IMR-90 (cell line): Measurements from ENCODE around the gene C1orf105. TPM values are rescaled to one million over a fixed set of nuclear protein-coding genes. Genes with fewer than 3 reads are reported as not detected.

ENCODE experiments used
- ATAC-seq: fragments of 200-7000 bp; cut with Tn5 transposase; 2 replicates; pipeline ENCODE4 v1.9.1; 2020; ENCODE audit warnings: low read depth, mild to moderate bottlenecking, moderate library complexity
- BruUV-seq: library from RNA; stranded (reverse); fragments of 400-500 nt; replicated peaks from 2 replicates; lab custom pipeline; 2021; lab: Mats Ljungman, UMichigan
- CTCF ChIA-PET: fragments of 300-600 bp; formaldehyde crosslinking; extraction: SDS; loops from one replicate; lab custom pipeline; 2021; ENCODE audit warnings: antibody characterized with exemption; lab: Yijun Ruan, JAX
- POLR2A ChIA-PET: fragments of 300-600 bp; sonication (Branson Sonifier 250); formaldehyde crosslinking; loops from one replicate; lab custom pipeline; 2022; ENCODE audit warnings: antibody characterized with exemption; ENCODE audit not compliant: unreplicated experiment; lab: Charles Lee
- DNase-seq: peaks from one replicate; pipeline ENCODE4 v3.0.0; 2013
- H2AFZ ChIP-seq: replicated peaks from 2 replicates; pipeline ENCODE3; 2013; ENCODE audit warnings: low read length, mild to moderate bottlenecking; ENCODE audit not compliant: poor library complexity
- H2AK5ac ChIP-seq: 2 replicates; pipeline ENCODE4 v1.6.1; 2013; ENCODE audit warnings: low read depth, low read length, inconsistent platforms
- H2AK9ac ChIP-seq: replicated peaks from 2 replicates; pipeline ENCODE3; 2013; ENCODE audit warnings: mild to moderate bottlenecking, low read depth, low read length, moderate library complexity; ENCODE audit not compliant: poor library complexity
- H2BK120ac ChIP-seq: 2 replicates; pipeline ENCODE4 v1.6.1; 2013; ENCODE audit warnings: low read depth, low read length, inconsistent platforms
- H2BK15ac ChIP-seq: 3 replicates; pipeline ENCODE4 v1.6.1; 2013; ENCODE audit warnings: low read depth, low read length, inconsistent platforms
- H2BK20ac ChIP-seq: 2 replicates; pipeline ENCODE4 v1.6.1; 2013; ENCODE audit warnings: low read depth, mild to moderate bottlenecking, inconsistent platforms, low read length, moderate library complexity
- H2BK5ac ChIP-seq: 2 replicates; pipeline ENCODE4 v1.6.1; 2013; ENCODE audit warnings: mild to moderate bottlenecking, low read depth, low read length, inconsistent platforms; ENCODE audit not compliant: poor library complexity, severe bottlenecking
- H3K14ac ChIP-seq: replicated peaks from 2 replicates; pipeline ENCODE4 v1.6.1; 2013; ENCODE audit warnings: low read depth, low read length, inconsistent platforms
- H3K18ac ChIP-seq: 2 replicates; pipeline ENCODE4 v1.6.1; 2013; ENCODE audit warnings: low read depth, low read length, control low read depth
- H3K23ac ChIP-seq: 2 replicates; pipeline ENCODE4 v1.6.1; 2013; ENCODE audit warnings: low read depth, low read length, inconsistent platforms
- H3K27ac ChIP-seq: 2 replicates; pipeline ENCODE4 v1.5.1; 2013; ENCODE audit warnings: mild to moderate bottlenecking, control low read depth, low read length; ENCODE audit not compliant: insufficient read depth
- H3K27me3 ChIP-seq: 2 replicates; pipeline ENCODE4 v1.6.1; 2013; ENCODE audit warnings: low read length; ENCODE audit not compliant: control insufficient read depth, insufficient read depth
- H3K36me3 ChIP-seq: 2 replicates; pipeline ENCODE4 v1.6.1; 2013; ENCODE audit warnings: low read length, mixed read lengths; ENCODE audit not compliant: control insufficient read depth, insufficient read depth
- H3K4ac ChIP-seq: 2 replicates; pipeline ENCODE4 v1.6.1; 2013; ENCODE audit warnings: low read depth, low read length, inconsistent platforms
- H3K4me1 ChIP-seq: 2 replicates; pipeline ENCODE4 v1.6.1; 2013; ENCODE audit warnings: low read length, mixed read lengths; ENCODE audit not compliant: control insufficient read depth, insufficient read depth
- H3K4me2 ChIP-seq: 2 replicates; pipeline ENCODE4 v1.6.1; 2013; ENCODE audit warnings: low read depth, mild to moderate bottlenecking, control low read depth, low read length, moderate library complexity
- H3K4me3 ChIP-seq: 2 replicates; pipeline ENCODE4 v1.5.1; 2013; ENCODE audit warnings: low read depth, mild to moderate bottlenecking, control low read depth, low read length, moderate library complexity; ENCODE audit not compliant: insufficient read depth
- H3K56ac ChIP-seq: 2 replicates; pipeline ENCODE4 v1.6.1; 2013; ENCODE audit warnings: low read length, inconsistent platforms; ENCODE audit not compliant: insufficient read depth; ENCODE audit errors: extremely low read depth
- H3K79me1 ChIP-seq, 2 experiments: 2 replicates each; pipeline ENCODE4 v1.6.1; 2013; ENCODE audit warnings: low read length in 2 of 2, inconsistent platforms in 1 of 2, low read depth in 1 of 2
- H3K9ac ChIP-seq: 2 replicates; pipeline ENCODE4 v1.6.1; 2013; ENCODE audit warnings: low read depth, low read length, control low read depth
- H3K9me1 ChIP-seq: 2 replicates; pipeline ENCODE4 v1.6.1; 2013; ENCODE audit warnings: low read length, inconsistent platforms; ENCODE audit not compliant: insufficient read depth
- H3K9me3 ChIP-seq: 2 replicates; pipeline ENCODE4 v1.6.1; 2013; ENCODE audit warnings: low read length; ENCODE audit not compliant: control insufficient read depth, insufficient read depth
- H4K20me1 ChIP-seq: 2 replicates; pipeline ENCODE4 v1.6.1; 2013; ENCODE audit warnings: low read length, inconsistent platforms; ENCODE audit not compliant: insufficient read depth
- H4K5ac ChIP-seq: 2 replicates; pipeline ENCODE4 v1.6.1; 2013; ENCODE audit warnings: mild to moderate bottlenecking, low read depth, low read length, control low read depth
- H4K8ac ChIP-seq, 2 experiments: 2 replicates each; pipeline ENCODE4 v1.6.1; 2013; ENCODE audit warnings: low read depth in 2 of 2, low read length in 2 of 2, control low read depth in 1 of 2, inconsistent platforms in 1 of 2
- H4K91ac ChIP-seq: 2 replicates; pipeline ENCODE4 v1.6.1; 2013; ENCODE audit warnings: low read depth, low read length, inconsistent platforms; ENCODE audit not compliant: insufficient read depth
- FOS ChIP-seq: fragments of 150-350 bp; IDR thresholded peaks from 2 replicates; pipeline ENCODE4 v1.6.1; 2016; ENCODE audit warnings: low read depth, low read length
- MAFK ChIP-seq: IDR thresholded peaks from 2 replicates; pipeline ENCODE4 v1.6.1; 2012; ENCODE audit warnings: low read depth, low read length, improper control_type of control experiment
- MAZ ChIP-seq: IDR thresholded peaks from 2 replicates; pipeline ENCODE4 v1.6.1; 2012; ENCODE audit warnings: low read depth, mild to moderate bottlenecking, low read length, improper control_type of control experiment, moderate library complexity, borderline replicate concordance
- WGBS, 2 experiments: methylation state at CpG; one replicate each; pipeline versions ENCODE4 v1.1.5 to v1.1.7; 2013; ENCODE audit warnings: missing lambda C conversion rate in 2 of 2; ENCODE audit not compliant: insufficient read length in 1 of 2; ENCODE audit errors: extremely low coverage in 2 of 2; 5-methylcytosine and 5-hydroxymethylcytosine counted together
- dilution Hi-C: fragments of 300-500 bp; cut with HindIII; formaldehyde crosslinking; loops from one replicate; pipeline ENCODE4 v1.14.3; 2018; ENCODE audit warnings: low sequenced_read_pairs; ENCODE audit not compliant: unreplicated experiment
- in situ Hi-C: fragments of 300-500 bp; cut with MboI; formaldehyde crosslinking; loops from 3 replicates; pipeline ENCODE4 v1.14.3; 2019; ENCODE audit warnings: low sequenced_read_pairs, inconsistent platforms, mixed read lengths
- intact Hi-C: fragments of 100-400 bp; cut with micrococcal nuclease; formaldehyde crosslinking; loops from 2 replicates; pipeline ENCODE4 v1.10.0; 2022
- polyA plus RNA-seq, 3 experiments: library from polyadenylated mRNA; depleted of rRNA; stranded (reverse); fragments of >200 nt; gene quantifications; 2 replicates each; pipeline ENCODE4 v1.2.3, GENCODE V29; 2012; ENCODE audit warnings: low replicate concordance in 1 of 3
- total RNA-seq: library from RNA; depleted of rRNA; stranded (reverse); fragments of >200 nt; gene quantifications from 2 replicates; pipeline ENCODE4 v1.2.3, GENCODE V29; 2012

C1orf105 gene
- total and polyA plus RNA-seq, 2 of the 4 experiments (the other 2 are of a cell fraction), result not detected

- H3K4me2 ChIP-seq, result peak overlapping the region; percentile 32; the same call in 1 of the 2 replicates
- H2AFZ ChIP-seq, result no peak overlapping the region
- H3K18ac ChIP-seq, result no peak overlapping the region
- H3K27me3 ChIP-seq, result peaks cover 13% of the 10 kb centered on the region
- peak; percentile 45 for ATAC-seq
- H4K8ac ChIP-seq, result no peak overlapping the region
- no peak overlapping the region for H3K56ac ChIP-seq
- H3K4me3 ChIP-seq, result no peak overlapping the region
- BruUV-seq, result no TSS peak
- no CpG with 5 or more reads among the region's 2 CpGs for WGBS, 2 experiments
- H2BK120ac ChIP-seq, result no peak overlapping the region
- H4K5ac ChIP-seq, result no peak overlapping the region
- no peak overlapping the region for H3K23ac ChIP-seq
- H4K91ac ChIP-seq, result no peak overlapping the region
- H2BK20ac ChIP-seq, result no peak overlapping the region
- H2BK5ac ChIP-seq, result no peak overlapping the region
- peaks cover 7% of the 10 kb centered on the region; the same call in 1 of the 2 replicates for H3K9me1 ChIP-seq
- H3K9ac ChIP-seq, result no peak overlapping the region
- no peaks in the 10 kb centered on the region for H3K79me1 ChIP-seq
- H3K14ac ChIP-seq, result no peak overlapping the region
- no peak overlapping the region for H3K27ac ChIP-seq
- dilution Hi-C loops (no loop called here), intact Hi-C loops (loop anchor here (2.0 kb wide), 1 partner anchor 82 kb away; the partner anchor contains the start of gene SUCO), in situ Hi-C loops (loop anchor here (5.0 kb wide), 1 partner anchor 266 kb away; no protein-coding TSS in a partner anchor)
- H3K4ac ChIP-seq, result no peak overlapping the region
- H3K4me1 ChIP-seq, result peaks cover 10% of the 10 kb centered on the region
- no peak for TF ChIP-seq MAFK
- peak; percentile 59; the same call in 1 of the 2 replicates for TF ChIP-seq FOS
- TF ChIP-seq MAZ, result peak; percentile 68; the same call in 1 of the 2 replicates
- DNase-seq, result peak; percentile 79
- no peaks in the 10 kb centered on the region for H4K20me1 ChIP-seq
- H2AK5ac ChIP-seq, result no peak overlapping the region
- ChIA-PET CTCF (interaction anchor here (0.7 to 1.6 kb wide), 2 partner anchors 269 to 910 kb away, joined by 3 to 10 read pairs; no protein-coding TSS in a partner anchor), POLR2A (no interaction called here)
- no peaks in the 10 kb centered on the region for H3K9me3 ChIP-seq
- no peaks in the 10 kb centered on the region for H3K36me3 ChIP-seq
- no peak overlapping the region for H2BK15ac ChIP-seq
- no peak overlapping the region for H2AK9ac ChIP-seq
Observed at GRCh38 chr1:172451002-172451443, 30.5 kb downstream of the C1orf105 start.
